IPS-18c (cell line): ENCODE measurements around the gene MACROD2.
"Not testable (repeated sequence)": the region's sequence is repeated elsewhere in the genome, so short reads cannot be mapped to it uniquely, and the experiment has no call there.

Experiments used
- H3K4me3 ChIP-seq: 2 replicates; pipeline ENCODE4 v1.7.0; 2013; ENCODE audit warnings: low read depth, mild to moderate bottlenecking, low read length, moderate library complexity; ENCODE audit not compliant: insufficient read depth
- H3K9me3 ChIP-seq: one replicate; pipeline ENCODE4 v1.6.1; 2013; ENCODE audit warnings: mild to moderate bottlenecking, low read length, moderate library complexity; ENCODE audit not compliant: control insufficient read depth, insufficient read depth

Gene MACROD2

DNA sequence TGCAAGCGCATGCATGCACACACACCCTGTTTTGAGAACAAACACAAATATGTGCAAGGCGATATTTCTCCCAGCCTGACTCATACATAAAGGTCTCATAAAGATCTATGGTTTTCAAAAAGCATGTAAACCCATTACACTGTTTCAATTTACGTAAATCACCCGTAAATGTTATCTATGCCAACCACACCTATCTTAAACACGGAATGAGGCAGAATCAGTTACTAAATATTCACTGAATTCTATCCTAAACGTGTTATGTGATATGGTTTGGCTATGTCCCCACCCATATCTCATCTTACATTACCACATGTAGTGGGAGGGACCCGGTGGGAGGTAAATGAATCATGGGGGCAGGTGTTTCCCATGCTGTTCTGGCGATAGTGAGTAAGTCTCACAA is 1956.3 kb downstream of the MACROD2 start:
- Histone ChIP-seq H3K4me3 (no peak overlapping the region), H3K9me3 (no peaks in the 10 kb centered on the region)

- Histone ChIP-seq H3K4me3 (no peak overlapping the region), H3K9me3 (no peaks in the 10 kb centered on the region)
Observed at GRCh38 chr20:15958142-15958541, 1962.8 kb downstream of the MACROD2 start.

DNA sequence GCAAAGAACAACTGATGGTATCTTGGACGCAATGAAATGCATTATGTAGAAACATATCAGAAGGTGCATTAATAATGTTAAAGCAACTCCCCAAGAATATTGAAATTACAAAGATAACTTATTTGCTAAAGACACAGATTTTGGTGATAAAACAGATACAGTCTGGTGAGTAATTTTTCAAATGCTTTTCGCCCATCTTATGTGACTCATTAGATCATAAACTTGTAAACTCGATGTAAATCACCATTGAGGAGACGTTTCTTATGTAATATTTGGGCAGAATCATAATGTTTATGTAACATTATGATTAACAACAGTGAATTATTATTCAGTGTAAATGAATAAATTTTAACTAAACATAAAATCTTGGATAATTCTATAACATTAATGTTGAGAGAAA is 1969.8 kb downstream of the MACROD2 start:
- Histone ChIP-seq H3K4me3 (no peak overlapping the region), H3K9me3 (no peaks in the 10 kb centered on the region)

- Histone ChIP-seq H3K4me3 (no peak overlapping the region), H3K9me3 (no peaks in the 10 kb centered on the region)
Observed at GRCh38 chr20:15967334-15967733, 1972.0 kb downstream of the MACROD2 start.

DNA sequence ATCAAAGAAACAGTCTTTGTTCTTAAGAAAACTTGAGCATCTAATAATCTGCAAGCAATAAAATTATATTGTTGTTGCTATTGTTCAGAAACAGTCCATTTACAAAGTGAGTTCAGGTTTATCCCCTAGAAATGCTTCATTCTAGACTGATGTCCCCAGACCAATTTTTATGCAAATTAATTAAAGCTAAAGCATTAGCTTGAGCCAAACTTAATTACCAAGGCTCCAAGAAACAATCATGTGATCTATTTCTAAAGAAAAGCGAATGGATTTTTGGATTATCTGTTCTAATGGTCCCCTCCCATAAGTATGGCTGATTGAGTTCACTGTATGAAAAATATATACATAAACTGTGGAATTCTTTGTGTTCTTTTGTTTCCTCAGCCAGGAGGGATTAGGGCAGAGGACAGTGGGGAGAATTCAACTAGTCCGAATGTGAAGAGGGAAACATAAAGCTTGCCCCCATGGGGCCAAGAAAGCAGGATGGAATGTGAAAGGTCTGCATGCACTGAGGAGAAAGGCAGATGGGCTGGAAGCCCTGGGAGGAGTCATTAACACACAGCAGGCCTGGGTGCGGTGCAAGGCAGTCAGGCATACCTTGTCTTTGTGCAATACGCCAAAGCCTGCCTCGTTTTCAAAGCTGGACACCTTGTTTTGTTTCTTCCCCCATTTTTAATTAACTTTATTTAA is 1980.9 kb downstream of the MACROD2 start:
- no peak overlapping the region for H3K4me3 ChIP-seq
- peaks cover 2% of the 10 kb centered on the region for H3K9me3 ChIP-seq

DNA sequence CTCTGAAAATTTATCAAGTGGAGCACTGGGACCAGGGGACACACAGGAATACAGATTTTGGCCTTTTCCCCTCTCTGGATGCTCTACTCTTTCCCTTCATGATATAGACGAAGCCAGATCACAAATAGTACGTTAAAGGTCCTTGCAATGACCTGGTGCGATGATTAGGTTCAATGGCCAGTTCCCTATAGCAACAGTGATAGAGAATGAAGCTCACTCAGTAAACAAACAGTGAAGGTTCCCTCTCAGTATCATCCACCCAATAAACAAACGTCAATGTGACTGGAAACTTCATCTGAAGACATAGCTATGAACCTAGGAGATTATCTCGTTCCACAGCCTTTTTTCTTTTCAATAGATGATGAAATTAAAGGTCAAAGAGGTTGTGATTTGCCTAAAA is 1981.7 kb downstream of the MACROD2 start:
- Histone ChIP-seq H3K9me3 (peaks cover 2% of the 10 kb centered on the region), H3K4me3 (no peak overlapping the region)

DNA sequence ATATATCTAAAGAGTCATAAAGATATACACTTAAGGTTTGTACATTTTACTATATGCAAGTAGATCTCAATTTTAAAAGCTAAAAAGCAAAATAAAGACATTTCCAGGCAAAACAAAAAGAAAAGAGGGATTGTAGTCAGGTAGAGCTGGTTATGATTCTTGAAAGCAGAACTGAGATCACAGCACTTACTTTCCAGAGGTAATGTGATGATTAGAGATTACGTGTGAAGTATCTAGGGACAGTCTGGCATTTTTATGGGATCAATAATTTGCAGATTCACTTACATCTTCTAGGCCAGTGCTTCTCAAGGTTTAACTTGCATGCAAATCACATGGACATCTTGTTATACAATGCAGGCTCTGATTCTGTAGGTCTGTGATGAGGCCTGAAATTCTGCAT is 1982.4 kb downstream of the MACROD2 start:
- Histone ChIP-seq H3K4me3 (no peak overlapping the region), H3K9me3 (peaks cover 2% of the 10 kb centered on the region)

GRCh38 chr20:15985494-15986368 is 1990.4 kb downstream of the MACROD2 start:
- not testable (repeated sequence) for H3K4me3 ChIP-seq

DNA sequence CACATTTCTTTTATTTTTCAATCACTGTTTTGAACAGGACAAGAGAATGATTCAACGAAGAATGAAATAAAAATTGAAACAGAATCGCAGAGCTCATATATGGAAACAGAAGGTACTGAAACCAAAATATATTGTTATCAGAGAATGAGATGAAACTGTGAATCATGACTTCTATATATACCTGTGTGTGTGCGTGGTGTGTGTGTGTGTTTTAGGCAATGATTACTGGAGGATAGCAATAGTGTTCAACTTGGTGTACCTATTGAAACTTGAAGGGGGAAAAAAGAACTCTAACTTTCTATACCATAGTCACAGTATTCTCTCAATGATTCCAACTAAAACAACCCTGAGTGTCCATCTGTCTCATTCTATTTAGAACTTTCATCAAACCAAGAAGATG is 1991.4 kb downstream of the MACROD2 start:
- Histone ChIP-seq H3K9me3 (no peaks in the 10 kb centered on the region), H3K4me3 (no peak overlapping the region)

More at GRCh38 chr20:15985494-15986368, 1990.4 kb downstream of the MACROD2 start:
- H3K9me3 ChIP-seq: not testable (repeated sequence)

DNA sequence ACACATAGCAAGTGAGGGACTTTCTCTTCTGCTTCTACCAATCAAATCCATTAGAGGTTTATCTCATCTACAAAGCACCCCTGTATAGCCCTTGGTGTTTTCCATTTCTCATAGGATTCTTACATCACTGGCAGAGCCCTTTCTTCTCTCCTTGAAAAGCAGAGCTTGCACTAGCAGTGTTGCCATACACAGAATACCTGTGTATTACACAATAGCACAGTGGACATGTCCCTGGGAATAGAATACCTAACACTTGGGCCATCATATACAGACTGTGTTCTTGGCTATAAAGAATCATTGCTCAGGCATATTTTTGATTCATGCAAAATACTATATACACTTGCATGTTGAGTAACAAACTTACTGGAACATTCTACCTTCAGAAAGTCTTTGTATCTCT is 1996.0 kb downstream of the MACROD2 start:
- H3K9me3 ChIP-seq: no peaks in the 10 kb centered on the region
- H3K4me3 ChIP-seq: no peak overlapping the region

- no peak overlapping the region for H3K4me3 ChIP-seq
- H3K9me3 ChIP-seq: no peaks in the 10 kb centered on the region
Observed at GRCh38 chr20:15992564-15992963, 1997.2 kb downstream of the MACROD2 start.

GRCh38 chr20:16000112-16000511 is 2004.8 kb downstream of the MACROD2 start:
- H3K4me3 ChIP-seq: no peak overlapping the region
- no peaks in the 10 kb centered on the region for H3K9me3 ChIP-seq

GRCh38 chr20:16001286-16001685 is 2006.0 kb downstream of the MACROD2 start:
- Histone ChIP-seq H3K9me3 (no peaks in the 10 kb centered on the region), H3K4me3 (no peak overlapping the region)

- no peak overlapping the region for H3K4me3 ChIP-seq
- H3K9me3 ChIP-seq: no peaks in the 10 kb centered on the region
Observed at GRCh38 chr20:16003310-16003709, 2008.0 kb downstream of the MACROD2 start.

GRCh38 chr20:16004108-16004854 is 2009.0 kb downstream of the MACROD2 start:
- H3K9me3 ChIP-seq: no peaks in the 10 kb centered on the region

GRCh38 chr20:16005021-16005914 is 2010.0 kb downstream of the MACROD2 start:
- H3K4me3 ChIP-seq: no peak overlapping the region
- no peaks in the 10 kb centered on the region for H3K9me3 ChIP-seq

More at GRCh38 chr20:16004108-16004854, 2009.0 kb downstream of the MACROD2 start:
- H3K4me3 ChIP-seq: no peak overlapping the region
